ENCODE results near the gene LGALS3.

DNA sequence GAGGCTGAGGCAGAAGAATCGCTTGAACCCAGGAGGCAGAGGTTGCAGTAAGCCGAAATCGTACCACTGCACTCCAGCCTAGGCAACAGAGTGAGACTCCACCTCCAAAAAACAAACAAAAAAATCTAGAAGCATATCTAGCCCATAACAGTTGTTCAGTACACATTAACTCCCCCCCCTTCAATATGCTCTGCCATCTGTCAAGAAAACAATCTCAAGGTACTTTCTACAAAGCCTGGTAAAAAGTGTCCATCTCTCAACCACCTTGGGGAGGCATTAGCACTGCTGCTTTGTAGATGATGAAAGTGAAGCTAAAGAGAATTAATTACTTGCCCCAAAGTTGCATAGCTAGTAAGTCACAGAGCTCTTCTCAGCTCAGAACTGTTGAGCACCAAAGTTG is 24.9 kb downstream of the LGALS3 start:
- TF ChIP-seq, protein P1, sequence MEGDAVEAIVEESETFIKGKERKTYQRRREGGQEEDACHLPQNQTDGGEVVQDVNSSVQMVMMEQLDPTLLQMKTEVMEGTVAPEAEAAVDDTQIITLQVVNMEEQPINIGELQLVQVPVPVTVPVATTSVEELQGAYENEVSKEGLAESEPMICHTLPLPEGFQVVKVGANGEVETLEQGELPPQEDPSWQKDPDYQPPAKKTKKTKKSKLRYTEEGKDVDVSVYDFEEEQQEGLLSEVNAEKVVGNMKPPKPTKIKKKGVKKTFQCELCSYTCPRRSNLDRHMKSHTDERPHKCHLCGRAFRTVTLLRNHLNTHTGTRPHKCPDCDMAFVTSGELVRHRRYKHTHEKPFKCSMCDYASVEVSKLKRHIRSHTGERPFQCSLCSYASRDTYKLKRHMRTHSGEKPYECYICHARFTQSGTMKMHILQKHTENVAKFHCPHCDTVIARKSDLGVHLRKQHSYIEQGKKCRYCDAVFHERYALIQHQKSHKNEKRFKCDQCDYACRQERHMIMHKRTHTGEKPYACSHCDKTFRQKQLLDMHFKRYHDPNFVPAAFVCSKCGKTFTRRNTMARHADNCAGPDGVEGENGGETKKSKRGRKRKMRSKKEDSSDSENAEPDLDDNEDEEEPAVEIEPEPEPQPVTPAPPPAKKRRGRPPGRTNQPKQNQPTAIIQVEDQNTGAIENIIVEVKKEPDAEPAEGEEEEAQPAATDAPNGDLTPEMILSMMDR (conservative IDR thresholded peaks at IDR 0.05) = no peak
- TF ChIP-seq ZFX (IDR thresholded peaks at IDR 0.05) = no peak
